Neural crest cell (in vitro differentiated cells): ENCODE data around the gene DENND6A. TPM values are rescaled to one million over a fixed set of nuclear protein-coding genes. Genes with fewer than 3 reads are reported as not detected.
"Not testable (repeated sequence)": the region's sequence is repeated elsewhere in the genome, so short reads cannot be mapped to it uniquely, and the experiment has no call there.

Experiments
- DNase-seq: peaks from one replicate; pipeline ENCODE4 v3.0.0; 2021; ENCODE audit warnings: low read depth, mixed read lengths, low spot score
- H3K27ac Mint-ChIP-seq: one replicate; pipeline ENCODE4 v1.8.0; 2021; ENCODE audit warnings: mild to moderate bottlenecking, mixed read lengths; ENCODE audit not compliant: unreplicated experiment
- H3K27me3 Mint-ChIP-seq: 2 replicates; pipeline ENCODE4 v1.8.0; 2021; ENCODE audit warnings: low read depth, mild to moderate bottlenecking, mixed read lengths
- H3K36me3 Mint-ChIP-seq: 2 replicates; pipeline ENCODE4 v1.8.0; 2021; ENCODE audit warnings: low read depth, mild to moderate bottlenecking, mixed read lengths
- H3K4me1 Mint-ChIP-seq: 2 replicates; pipeline ENCODE4 v1.8.0; 2021; ENCODE audit warnings: mixed read lengths
- H3K4me3 Mint-ChIP-seq: one replicate; pipeline ENCODE4 v1.8.0; 2021; ENCODE audit warnings: mild to moderate bottlenecking, mixed read lengths
- H3K9me3 Mint-ChIP-seq: 2 replicates; pipeline ENCODE4 v1.8.0; 2021; ENCODE audit warnings: mixed read lengths
- CTCF ChIP-seq: fragments of 200-600 bp; sonication (generic); conservative IDR thresholded peaks from 2 replicates; pipeline ENCODE4 v1.5.0; 2021; ENCODE audit warnings: antibody characterized with exemption, mild to moderate bottlenecking
- total RNA-seq: library from RNA; stranded (reverse); gene quantifications from 2 replicates; pipeline ENCODE4 v1.2.1, GENCODE V29; 2021

Gene DENND6A
- total RNA-seq, 1 donor from 2014 or later, result 42.0 TPM

GRCh38 chr3:57637391-57637790, 55.5 kb downstream of the DENND6A start:
- no peak for DNase-seq
- H3K9me3 Mint-ChIP-seq, result no peaks in the 10 kb centered on the region
- H3K4me1 Mint-ChIP-seq, result no peaks in the 10 kb centered on the region
- H3K36me3 Mint-ChIP-seq, result peaks cover 21% of the 10 kb centered on the region
- no peaks in the 10 kb centered on the region for H3K27me3 Mint-ChIP-seq
- H3K4me3 Mint-ChIP-seq, result no peak overlapping the region
- no peak for TF ChIP-seq CTCF
- H3K27ac Mint-ChIP-seq, result no peak overlapping the region

GRCh38 chr3:57634259-57634658, 58.6 kb downstream of the DENND6A start:
- H3K4me3 Mint-ChIP-seq, DNase-seq, H3K27ac Mint-ChIP-seq, H3K9me3 Mint-ChIP-seq, H3K27me3 Mint-ChIP-seq, H3K4me1 Mint-ChIP-seq: not testable (repeated sequence)
- H3K36me3 Mint-ChIP-seq, result peaks cover 12% of the 10 kb centered on the region

- Mint-ChIP-seq H3K27me3 (no peaks in the 10 kb centered on the region), H3K27ac (no peak overlapping the region), H3K36me3 (peaks cover 7% of the 10 kb centered on the region), H3K4me1 (no peaks in the 10 kb centered on the region), H3K4me3 (no peak overlapping the region), H3K9me3 (no peaks in the 10 kb centered on the region)
- no peak for DNase-seq
- TF ChIP-seq CTCF, result no peak
Measured at GRCh38 chr3:57627976-57628375, 64.9 kb downstream of the DENND6A start.

- no peaks in the 10 kb centered on the region for H3K4me1 Mint-ChIP-seq
- no peaks in the 10 kb centered on the region for H3K27me3 Mint-ChIP-seq
- no peak overlapping the region for H3K4me3 Mint-ChIP-seq
- no peaks in the 10 kb centered on the region for H3K9me3 Mint-ChIP-seq
- DNase-seq, result no peak
- H3K27ac Mint-ChIP-seq, result no peak overlapping the region
- peaks cover 9% of the 10 kb centered on the region for H3K36me3 Mint-ChIP-seq
- TF ChIP-seq CTCF, result no peak
Measured at GRCh38 chr3:57624801-57625200, 68.1 kb downstream of the DENND6A start.

GRCh38 chr3:57622362-57622761, 70.5 kb downstream of the DENND6A start:
- TF ChIP-seq CTCF, result no peak
- Mint-ChIP-seq H3K4me1 (no peaks in the 10 kb centered on the region), H3K36me3 (peaks cover 5% of the 10 kb centered on the region), H3K27me3 (no peaks in the 10 kb centered on the region), H3K9me3 (no peaks in the 10 kb centered on the region), H3K27ac (no peak overlapping the region), H3K4me3 (no peak overlapping the region)
- no peak for DNase-seq

- no peak for DNase-seq
- Mint-ChIP-seq H3K4me3 (no peak overlapping the region), H3K27me3 (no peaks in the 10 kb centered on the region), H3K4me1 (no peaks in the 10 kb centered on the region), H3K36me3 (peaks cover 6% of the 10 kb centered on the region), H3K27ac (no peak overlapping the region), H3K9me3 (no peaks in the 10 kb centered on the region)
- TF ChIP-seq CTCF, result no peak
Measured at GRCh38 chr3:57617739-57618138, 75.1 kb downstream of the DENND6A start.
